Frontal cortex (tissue), 4 donors: ENCODE measurements around the gene TRMT1. TPM values are rescaled to one million over a fixed set of nuclear protein-coding genes. Genes with fewer than 3 reads are reported as not detected.

Experiments used
- DNase-seq, 2 donors: peaks; one replicate each; pipeline ENCODE4 v3.0.0; 2012; ENCODE audit warnings: low spot score in 2 of 2
- FAIRE-seq: peaks from 2 replicates; lab custom pipeline; 2012; peaks lifted over from hg19 to GRCh38; lab: Jason Lieb, UNC
- total RNA-seq: library from RNA; depleted of rRNA; stranded (reverse); fragments of >200 nt; gene quantifications from one replicate; pipeline ENCODE4 v1.2.3, GENCODE V29; 2014
- donor health status: control.
- donor health status: control.
- donor health status: control.

TRMT1 gene
- total RNA-seq, 1 donor from 2014 or later = 17.9 TPM

DNA sequence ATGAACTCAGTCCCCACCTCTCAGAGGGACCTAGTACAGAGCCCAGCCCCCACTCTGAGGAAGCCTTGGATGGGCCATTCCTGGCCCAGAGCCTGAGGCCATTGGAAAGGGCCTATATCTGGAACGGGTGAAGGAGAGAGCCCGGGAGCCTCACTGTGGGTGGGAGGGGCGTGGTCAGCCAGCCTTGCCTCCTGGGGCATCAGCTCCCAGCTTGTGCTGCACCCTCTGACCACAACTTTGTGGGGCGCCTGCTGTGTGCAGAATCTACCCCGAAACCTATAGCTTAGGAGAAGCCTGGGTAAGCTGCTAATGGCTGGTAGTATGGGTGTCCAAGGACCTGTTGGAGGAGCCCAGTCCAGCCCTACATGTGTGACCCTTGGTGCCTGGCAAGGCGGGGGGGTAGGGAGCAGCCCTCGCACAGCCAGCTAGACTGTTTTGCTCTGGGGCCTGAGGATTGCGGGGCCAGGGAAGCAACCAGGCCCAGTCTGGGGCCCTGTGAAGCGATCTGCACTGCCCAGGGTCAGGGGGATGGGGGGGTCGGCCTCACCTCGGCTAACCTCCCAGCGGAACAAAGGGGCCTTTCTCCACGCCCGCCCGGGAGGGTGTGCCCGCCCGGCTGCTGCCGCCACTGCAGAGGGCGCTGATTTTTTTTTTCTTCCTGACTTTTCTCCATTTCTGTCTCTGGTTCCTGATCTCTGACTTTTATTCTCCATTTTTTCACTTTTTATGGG, 56.1 kb downstream of the TRMT1 start:
- peak in 1 of 2 donors; percentile 65 for DNase-seq
- no peak for FAIRE-seq

DNA sequence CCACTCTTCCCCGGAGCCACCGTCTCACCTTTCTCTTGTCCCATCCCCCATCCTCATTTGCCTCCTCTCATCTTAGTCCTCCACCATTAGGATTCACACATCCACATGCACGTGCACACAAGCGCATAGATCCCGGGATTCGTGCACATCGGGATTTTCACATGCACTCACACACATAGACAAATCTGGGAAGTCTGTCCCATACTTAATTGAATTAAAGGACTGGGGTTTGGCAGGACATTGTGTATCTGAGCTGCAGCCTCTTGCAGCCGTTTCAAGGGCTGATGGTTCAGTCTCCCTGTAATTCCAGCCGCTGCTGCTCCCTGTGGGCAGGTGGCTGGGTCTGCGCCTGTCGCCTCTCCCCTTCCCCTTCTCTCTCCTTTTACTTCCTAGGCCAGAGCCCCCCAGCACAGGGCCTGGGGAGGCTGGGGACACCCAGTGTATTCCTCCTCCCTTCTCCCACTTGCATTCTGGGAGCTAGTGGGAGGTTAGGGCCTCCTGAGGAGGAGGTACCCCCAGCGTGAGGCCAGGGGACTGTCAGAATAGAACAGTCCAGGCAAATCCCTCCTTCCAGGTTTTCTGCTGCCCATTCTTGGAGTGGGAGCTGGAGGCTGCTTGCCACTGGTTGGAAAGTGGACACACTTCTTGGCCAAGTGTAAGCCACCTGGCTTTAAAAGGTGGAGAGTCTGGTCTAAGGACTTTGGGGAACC, 57.4 kb downstream of the TRMT1 start:
- DNase-seq (no peak), FAIRE-seq (no peak)

DNA sequence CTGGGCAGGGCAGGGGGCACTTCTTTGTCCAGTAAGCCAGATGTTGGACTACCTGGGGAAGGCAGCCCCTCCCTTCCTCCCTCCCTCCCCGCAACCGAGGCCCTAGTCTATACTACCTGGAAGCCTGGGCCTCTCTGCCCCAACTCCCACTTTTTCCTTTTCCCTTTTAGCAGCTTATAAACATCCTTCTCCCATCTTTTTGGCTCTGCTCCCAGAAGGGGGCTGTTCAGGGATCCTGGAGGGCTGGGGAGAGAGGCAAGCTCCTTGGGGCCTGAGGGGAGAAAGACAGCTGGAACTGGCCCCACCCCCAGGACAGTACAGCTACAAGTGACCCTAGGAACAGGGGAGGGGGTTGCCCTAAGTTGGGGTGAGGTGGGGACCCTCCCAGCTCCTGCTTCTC, 58.8 kb downstream of the TRMT1 start:
- no peak for DNase-seq
- no peak for FAIRE-seq

DNA sequence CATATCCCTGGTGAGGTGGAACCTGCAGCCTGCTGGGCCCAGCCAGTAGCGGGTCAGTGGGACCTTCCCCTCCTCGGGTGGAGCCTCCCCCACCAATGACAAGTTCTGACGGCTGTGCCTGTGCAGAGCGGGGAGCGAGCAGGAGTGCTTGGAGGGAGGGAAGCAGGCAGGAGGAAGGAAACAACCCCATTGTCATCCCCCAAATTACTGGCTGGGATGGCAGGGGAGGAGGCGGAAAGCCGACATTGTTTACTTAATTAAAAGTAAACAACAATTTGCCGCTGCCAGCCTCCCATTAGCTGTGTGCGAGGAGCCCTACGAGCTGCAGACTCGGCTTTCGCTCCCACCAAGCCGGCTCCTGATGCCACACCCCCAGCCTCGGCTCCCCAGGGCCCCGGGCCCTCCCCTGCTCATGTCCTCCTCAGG, 59.4 kb downstream of the TRMT1 start:
- FAIRE-seq = no peak
- DNase-seq = no peak

DNA sequence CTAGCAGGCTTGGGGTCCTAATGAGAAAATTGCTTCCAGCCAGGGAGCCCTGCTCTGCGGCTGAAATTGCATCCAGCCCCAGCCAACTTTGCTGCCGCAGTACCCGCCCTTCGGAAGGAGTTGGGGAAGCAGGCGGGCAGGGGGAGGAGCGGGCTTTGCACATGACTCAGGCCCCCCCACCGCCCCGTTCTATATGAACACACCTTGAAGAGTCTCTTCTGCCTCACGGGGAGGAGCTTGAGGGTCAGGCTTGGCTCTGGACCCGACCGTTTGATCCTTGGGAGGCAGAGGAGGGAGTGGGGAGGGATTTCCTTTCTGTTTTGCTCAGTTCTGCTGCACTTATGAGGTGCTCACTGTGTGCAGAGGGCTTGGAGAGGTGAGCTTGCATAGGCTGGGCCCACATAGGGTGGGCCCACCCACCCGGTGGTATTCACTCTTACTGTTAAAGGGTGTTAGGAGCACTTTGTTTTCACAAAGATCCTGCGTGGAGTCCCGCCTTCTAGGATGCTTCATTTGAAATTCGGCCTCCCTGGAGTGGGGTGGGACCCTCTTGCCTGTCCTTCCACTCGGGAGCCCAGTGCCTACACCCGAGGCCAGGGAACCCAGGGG, 60.4 kb downstream of the TRMT1 start:
- FAIRE-seq (no peak), DNase-seq (no peak)

DNA sequence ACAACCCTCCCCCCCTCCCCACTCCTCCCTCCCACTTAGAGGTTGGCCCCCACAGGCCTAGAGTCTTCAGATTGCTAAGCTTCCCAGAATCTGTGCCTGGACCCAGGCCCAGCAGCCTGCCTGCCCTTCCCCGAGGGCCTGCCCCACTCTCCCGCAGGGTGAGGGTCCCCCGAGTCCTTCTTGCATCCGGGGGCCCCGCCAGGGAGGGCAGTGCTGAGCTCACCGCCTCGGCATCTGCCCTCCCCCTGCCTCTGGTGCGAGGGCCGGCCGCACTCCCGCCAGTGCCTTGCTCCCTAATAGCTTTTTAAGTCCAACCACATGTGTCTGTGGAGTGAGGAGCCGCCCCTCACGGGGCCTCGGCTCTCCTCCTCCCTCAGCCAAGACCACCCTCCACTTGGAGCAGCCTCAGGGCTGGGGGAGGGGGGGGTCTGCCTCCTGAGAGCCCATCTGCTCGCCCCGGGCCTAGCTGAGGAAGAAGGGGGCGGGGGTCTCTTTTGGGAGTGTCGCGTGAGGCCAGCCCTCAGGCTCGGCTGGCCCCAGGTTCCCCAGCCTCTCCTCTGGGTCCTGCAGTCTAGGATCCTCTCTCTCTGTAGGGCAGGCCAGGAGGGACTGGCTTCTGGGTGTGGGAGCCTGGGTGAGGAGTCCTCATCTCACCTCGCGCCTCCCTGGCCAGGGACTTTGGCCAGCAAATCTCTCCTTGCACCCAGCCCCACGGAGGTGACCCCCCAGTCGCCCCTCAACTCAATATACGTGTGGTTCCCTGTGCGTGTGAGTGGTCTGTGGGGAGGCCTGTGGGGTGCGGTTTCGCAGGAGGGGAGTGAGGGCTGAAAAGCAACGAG, 61.1 kb downstream of the TRMT1 start:
- no peak for FAIRE-seq
- DNase-seq = no peak

Other genes with a start within 250 kb of the TRMT1 start
- gene DNASE2, start 235.3 kb downstream of the TRMT1 start, total RNA-seq = 3.3 TPM
- gene KLF1, start 229.5 kb downstream of the TRMT1 start, total RNA-seq = 0.41 TPM
- 17.9 TPM for gene GCDH, start 225.6 kb downstream of the TRMT1 start, total RNA-seq
- 0.82 TPM for gene SYCE2, start 197.4 kb downstream of the TRMT1 start, total RNA-seq
- gene FARSA, start 183.0 kb downstream of the TRMT1 start, total RNA-seq = 56.3 TPM
- 298 TPM for gene CALR, start 178.1 kb downstream of the TRMT1 start, total RNA-seq
- 18.3 TPM for gene RAD23A, start 170.9 kb downstream of the TRMT1 start, total RNA-seq
- gene GADD45GIP1, start 159.5 kb downstream of the TRMT1 start, total RNA-seq = 21.6 TPM
- under 0.01 TPM for gene DAND5, start 147.2 kb downstream of the TRMT1 start, total RNA-seq
- 41.6 TPM for gene NFIX, start 121.3 kb downstream of the TRMT1 start, total RNA-seq
- gene LYL1, start 13.9 kb downstream of the TRMT1 start, total RNA-seq = 2.9 TPM
- gene NACC1, start 1.5 kb upstream of the TRMT1 start, total RNA-seq = 16.3 TPM
- 18.3 TPM for gene STX10, start 33.6 kb upstream of the TRMT1 start, total RNA-seq
- 9.0 TPM for gene IER2, start 33.7 kb upstream of the TRMT1 start, total RNA-seq